GM12865 (cell line): ENCODE results near the gene SLC18A3.

Experiments used
- DNase-seq: peaks from one replicate; pipeline ENCODE4 v3.0.0; 2010; ENCODE audit warnings: low read depth
- H3K4me3 ChIP-seq: 2 replicates; pipeline ENCODE4 v1.5.1; 2011; ENCODE audit warnings: mild to moderate bottlenecking, low read depth, low read length, control low read depth
- CTCF ChIP-seq: IDR thresholded peaks from 2 replicates; pipeline ENCODE4 v1.5.1; 2011; ENCODE audit warnings: low read length, control low read depth, low read depth, inconsistent platforms; ENCODE audit not compliant: insufficient read depth; ENCODE audit errors: missing control alignments

The SLC18A3 gene

DNA sequence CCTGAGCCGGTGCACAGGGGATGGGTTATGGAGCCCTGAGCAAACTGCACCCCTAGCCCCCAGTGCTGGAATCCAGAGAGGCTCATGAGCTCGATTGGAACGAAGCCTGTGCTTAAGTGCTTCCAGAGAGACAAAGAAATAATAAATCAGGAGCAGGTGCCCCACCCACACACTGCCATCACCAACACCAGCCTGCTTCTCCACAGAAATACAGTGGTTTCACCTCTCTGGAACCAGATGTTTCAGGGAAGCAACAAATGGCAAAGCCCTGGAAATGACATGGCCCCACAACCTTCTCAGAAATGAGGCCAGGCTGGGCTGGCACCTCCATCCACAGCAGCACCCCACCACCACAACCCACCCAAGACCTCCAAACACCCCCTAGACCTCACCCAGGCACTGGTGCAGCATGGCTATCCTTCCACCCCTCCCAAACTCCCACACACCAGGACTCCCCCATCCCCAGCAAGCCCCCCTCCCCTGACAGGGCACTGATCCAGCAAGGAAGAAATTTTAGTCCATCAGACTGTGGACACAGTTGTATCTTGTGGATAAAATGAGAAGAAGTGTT, 4.1 kb upstream of the SLC18A3 start:
- no peak for TF ChIP-seq CTCF
- DNase-seq = no peak

DNA sequence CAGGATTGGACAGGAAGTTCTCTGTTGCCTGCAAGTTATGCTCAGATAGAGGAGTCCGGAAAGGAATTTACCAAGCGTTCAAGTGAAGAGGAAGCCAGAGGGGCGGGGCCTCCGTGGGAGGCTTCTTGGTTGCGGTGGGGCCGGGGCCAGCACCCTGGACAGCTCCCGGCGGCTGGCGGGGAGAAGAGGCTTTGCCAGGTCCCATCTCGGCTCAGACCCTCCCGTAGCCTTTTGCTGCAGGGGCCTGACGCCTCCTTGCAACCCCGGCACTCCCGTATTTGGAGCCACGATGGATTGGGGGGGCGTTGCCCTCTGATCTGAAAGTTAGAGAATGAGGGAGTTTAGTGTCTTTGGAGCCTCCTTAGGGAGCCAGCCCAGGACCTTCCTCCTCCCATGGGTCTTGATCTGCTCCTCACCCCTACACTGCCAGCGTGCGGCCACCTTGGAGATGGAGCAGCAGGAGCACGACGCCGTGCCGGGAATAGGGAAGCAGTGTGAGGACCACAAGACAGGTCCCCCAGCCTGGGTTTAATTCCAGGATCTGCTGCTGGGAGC, 3.1 kb upstream of the SLC18A3 start:
- DNase-seq = peak; percentile 73
- TF ChIP-seq CTCF = no peak
- no peak overlapping the region for H3K4me3 ChIP-seq

More for the DNA sequence above, 4.1 kb upstream of the SLC18A3 start:
- H3K4me3 ChIP-seq = no peak overlapping the region

DNA sequence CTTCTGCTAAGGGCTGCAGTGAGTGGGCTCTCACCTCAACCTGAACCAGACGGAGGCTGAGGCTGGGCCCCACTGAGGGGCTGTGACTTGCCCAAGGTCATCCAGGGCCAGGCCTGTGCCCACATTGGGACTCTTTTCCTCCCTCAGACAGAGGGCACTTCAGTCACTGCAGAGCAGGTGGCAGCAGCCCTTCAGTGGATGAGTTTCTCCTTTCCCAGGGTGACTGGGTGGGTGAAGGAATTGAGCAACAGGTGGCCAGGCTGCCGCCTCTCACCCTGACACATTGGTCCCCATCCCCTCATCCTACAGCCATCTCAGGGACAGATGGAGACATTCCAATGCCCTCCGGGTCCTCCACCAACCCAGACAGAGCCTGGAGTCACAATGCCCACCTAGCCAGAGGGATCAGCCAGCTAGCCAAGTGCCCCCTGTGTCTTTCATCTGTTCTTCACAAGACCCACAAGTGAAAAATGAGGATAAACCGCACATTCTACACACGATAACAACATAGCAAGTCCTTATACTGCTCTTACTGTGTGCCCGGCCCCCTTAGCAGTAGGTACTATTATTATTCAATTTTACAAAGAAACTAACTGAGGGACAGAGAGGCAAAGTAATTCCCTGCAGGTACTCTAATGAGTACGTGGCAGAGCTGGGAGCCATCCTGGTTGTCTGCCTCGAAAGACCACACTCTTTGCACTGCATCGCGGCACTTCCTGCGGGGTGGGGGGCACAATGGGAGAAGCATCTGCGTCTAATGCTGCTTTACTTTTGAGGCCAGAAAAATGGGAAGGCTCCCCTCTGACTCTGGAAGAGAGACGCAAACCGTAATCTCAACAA, 1.7 kb upstream of the SLC18A3 start:
- no peak for TF ChIP-seq CTCF
- no peak for DNase-seq
- H3K4me3 ChIP-seq = no peak overlapping the region

GRCh38 chr10:49609006-49609282, 1.2 kb upstream of the SLC18A3 start:
- H3K4me3 ChIP-seq = no peak overlapping the region
- no peak for DNase-seq
- TF ChIP-seq CTCF = no peak

DNA sequence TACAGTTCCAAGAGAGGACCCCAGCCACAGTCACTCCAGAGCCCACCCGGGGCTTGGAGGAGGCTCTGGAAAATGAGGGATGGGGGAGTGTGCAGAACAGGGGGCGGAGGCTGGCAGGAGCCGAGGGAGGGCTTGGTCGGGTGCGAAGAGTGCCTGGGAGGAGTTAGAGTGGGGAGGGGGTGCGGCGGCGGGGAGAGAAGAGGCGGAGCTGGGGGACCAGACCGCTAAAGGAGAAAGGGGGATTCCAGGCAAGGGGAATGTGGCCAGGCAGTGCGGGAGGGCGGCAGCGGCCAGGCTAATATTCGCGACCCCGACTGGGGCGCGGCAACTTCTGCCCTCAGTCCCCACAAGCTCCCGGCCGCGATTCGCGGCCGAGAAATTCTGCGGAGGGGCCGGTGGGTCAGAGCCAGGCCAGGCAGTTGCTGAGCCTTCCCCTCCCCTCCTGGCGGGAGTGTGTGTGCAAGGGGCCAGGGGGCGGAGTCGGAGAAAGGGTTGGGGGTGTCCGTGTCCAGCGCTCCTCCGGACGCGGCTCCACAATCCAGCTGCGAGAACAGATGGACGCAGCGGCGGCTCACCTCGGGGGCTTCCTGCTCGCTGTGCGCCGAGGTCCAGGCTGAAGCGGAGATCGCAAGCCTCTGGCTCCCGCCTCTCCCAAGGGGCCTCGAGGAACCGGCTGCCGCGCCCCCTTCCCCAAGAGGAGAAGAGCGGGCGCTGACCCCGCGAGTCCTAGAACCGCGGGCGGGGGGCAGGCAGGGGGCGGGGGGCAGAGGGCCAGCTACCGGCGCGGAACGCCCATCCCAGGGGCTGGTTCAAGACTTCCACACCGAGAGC, 612 bp upstream of the SLC18A3 start:
- DNase-seq = no peak
- H3K4me3 ChIP-seq = no peak overlapping the region
- TF ChIP-seq CTCF = no peak

DNA sequence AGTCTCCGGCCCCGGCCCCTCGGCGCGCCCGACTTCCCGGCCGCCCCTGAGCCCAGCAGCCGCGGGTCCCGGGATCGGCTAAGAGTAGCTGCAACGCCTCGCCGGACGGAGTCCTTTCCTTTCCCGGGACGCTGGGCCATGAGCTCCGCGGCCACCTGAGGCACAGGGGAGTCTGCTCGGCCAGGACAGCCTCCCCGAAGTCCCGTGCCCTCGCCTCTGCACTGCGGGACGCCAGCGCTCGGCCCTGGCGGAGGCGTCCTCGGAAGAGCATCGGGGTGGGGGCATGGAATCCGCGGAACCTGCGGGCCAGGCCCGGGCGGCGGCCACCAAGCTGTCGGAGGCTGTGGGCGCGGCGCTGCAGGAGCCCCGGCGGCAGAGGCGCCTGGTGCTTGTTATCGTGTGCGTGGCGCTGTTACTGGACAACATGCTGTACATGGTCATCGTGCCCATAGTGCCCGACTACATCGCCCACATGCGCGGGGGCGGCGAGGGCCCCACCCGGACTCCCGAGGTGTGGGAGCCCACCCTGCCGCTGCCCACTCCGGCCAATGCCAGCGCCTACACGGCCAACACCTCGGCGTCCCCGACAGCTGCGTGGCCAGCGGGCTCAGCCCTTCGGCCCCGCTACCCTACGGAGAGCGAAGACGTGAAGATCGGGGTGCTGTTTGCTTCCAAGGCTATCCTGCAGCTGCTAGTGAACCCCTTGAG, 502 bp downstream of the SLC18A3 start:
- no peak for DNase-seq
- no peak overlapping the region for H3K4me3 ChIP-seq

More for the DNA sequence above, 502 bp downstream of the SLC18A3 start:
- TF ChIP-seq CTCF = no peak
